Measurements from ENCODE around the gene NECAB3. TPM values are rescaled to one million over a fixed set of nuclear protein-coding genes. Genes with fewer than 3 reads are reported as not detected.

NECAB3 gene
- polyA plus RNA-seq, 4 donors, result 13.0 to 19.5 (median 14.8) TPM

- no peak for DNase-seq (ENCODE audit: low read depth in 4 of 4, low spot score in 3 of 4)
These were observed 46.5 kb downstream of the NECAB3 start for GRCh38 chr20:33627577-33628216.

DNA sequence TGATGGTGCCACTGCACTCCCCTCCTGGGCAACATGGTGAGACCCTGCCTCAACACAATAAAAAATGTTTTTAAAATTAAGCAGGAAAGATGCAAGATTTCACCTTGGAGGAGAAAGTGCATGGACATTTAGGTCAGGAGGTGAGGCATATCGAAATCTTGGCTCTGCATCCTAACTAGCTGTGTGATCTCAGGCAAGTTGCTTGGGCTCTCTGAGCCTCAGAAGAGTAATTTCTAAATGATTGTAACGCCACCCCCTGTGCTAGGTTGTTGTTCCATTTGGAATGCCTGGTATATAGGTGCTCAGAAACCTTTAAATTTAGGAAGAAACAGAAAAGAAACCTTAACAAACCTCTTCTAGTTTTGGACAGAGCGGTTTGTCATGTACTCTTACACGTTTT is 48.0 kb downstream of the NECAB3 start:
- DNase-seq (ENCODE audit: low read depth in 4 of 4, low spot score in 3 of 4), result no peak

- no peak for DNase-seq (ENCODE audit: low read depth in 4 of 4, low spot score in 3 of 4)
These were observed 49.8 kb downstream of the NECAB3 start for GRCh38 chr20:33624399-33624798.

GRCh38 chr20:33622705-33623365 is 51.4 kb downstream of the NECAB3 start:
- DNase-seq (ENCODE audit: low read depth in 4 of 4, low spot score in 3 of 4), result no peak

- no peak for DNase-seq (ENCODE audit: low read depth in 4 of 4, low spot score in 3 of 4)
These were observed 52.4 kb downstream of the NECAB3 start for GRCh38 chr20:33621717-33622400.

DNA sequence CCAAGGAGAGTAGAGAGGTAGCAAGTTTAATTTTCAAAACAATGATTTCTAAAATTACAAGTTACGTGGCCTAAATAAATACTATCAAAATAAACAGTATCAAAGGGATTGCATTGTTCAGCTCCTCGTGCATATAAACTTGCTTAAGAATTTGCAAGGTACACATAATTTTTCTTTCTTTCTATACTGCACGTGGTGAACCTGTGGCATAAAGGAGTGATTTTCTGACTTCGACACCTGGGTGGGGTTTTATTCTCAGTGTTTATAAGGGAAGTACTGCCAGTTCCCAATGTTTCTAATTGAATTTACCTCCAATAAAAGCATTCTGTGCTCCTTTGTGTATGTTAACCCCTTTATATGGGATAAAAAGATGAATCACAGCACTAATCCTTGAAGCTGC is 62.2 kb downstream of the NECAB3 start:
- no peak for DNase-seq (ENCODE audit: low read depth in 4 of 4, low spot score in 3 of 4)

DNA sequence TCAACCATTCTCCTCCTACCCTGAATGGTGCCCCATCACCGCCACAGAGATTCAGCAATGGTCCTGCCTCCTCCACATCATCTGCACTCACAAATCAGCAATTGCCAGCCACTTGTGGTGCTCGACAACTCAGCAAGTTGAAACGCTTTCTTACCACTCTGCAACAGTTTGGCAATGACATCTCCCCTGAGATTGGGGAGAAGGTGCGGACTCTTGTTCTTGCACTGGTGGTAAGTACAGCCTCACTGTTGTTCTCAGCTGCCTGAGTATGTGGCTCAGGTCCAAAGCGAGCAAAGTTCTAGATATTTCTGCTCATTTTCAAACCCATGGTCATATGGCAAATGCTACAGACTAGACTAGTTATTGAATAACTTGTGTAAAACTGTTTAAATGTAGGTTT is 63.1 kb downstream of the NECAB3 start:
- DNase-seq (ENCODE audit: low read depth in 4 of 4, low spot score in 3 of 4), result no peak

DNA sequence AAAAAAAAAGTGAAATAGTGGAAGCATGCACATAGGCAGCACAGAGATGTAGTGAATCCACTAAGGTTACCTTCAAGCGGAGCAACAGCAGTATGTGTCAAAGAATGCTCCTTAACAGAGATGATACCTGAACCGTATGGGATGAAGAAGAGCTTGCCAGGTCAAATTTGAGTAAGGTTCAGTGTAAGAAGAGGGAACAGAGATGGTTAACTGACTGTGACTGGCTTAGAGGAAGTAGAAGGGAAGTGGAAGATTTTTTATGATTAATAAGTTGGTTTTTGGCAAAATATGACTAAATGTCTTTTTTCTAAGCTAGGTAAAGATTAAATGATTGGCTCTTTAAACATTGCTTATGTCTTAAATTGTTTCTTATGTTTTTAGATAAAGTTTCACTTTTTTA is 64.7 kb downstream of the NECAB3 start:
- DNase-seq (ENCODE audit: low read depth in 4 of 4, low spot score in 3 of 4), result no peak

Other genes with a start within 250 kb of the NECAB3 start
- gene SNTA1, start 230.7 kb downstream of the NECAB3 start, polyA plus RNA-seq (ENCODE audit: insufficient read length in 4 of 4), result 10 to 100 TPM in 2 of 4 donors, 1 to 10 TPM in 2; 9.0 to 13.8 (median 10.7) TPM
- gene CBFA2T2, start 184.3 kb downstream of the NECAB3 start, polyA plus RNA-seq (ENCODE audit: insufficient read length in 4 of 4), result 10 to 100 TPM; 21.8 to 29.8 (median 25.1) TPM
- under 1 TPM; 0.12 to 0.26 (median 0.21) TPM for gene C20orf144, start 12.1 kb downstream of the NECAB3 start, polyA plus RNA-seq (ENCODE audit: insufficient read length in 4 of 4)
- under 1 TPM; 0.22 to 0.64 (median 0.45) TPM for gene ACTL10, start 7.5 kb downstream of the NECAB3 start, polyA plus RNA-seq (ENCODE audit: insufficient read length in 4 of 4)
- 10 to 100 TPM; 10.8 to 12.7 (median 12.1) TPM for gene E2F1, start 12.0 kb upstream of the NECAB3 start, polyA plus RNA-seq (ENCODE audit: insufficient read length in 4 of 4)
- 1 to 10 TPM; 8.9 to 9.5 (median 9.1) TPM for gene PXMP4, start 45.9 kb upstream of the NECAB3 start, polyA plus RNA-seq (ENCODE audit: insufficient read length in 4 of 4)
- gene ZNF341, start 57.6 kb upstream of the NECAB3 start, polyA plus RNA-seq (ENCODE audit: insufficient read length in 4 of 4), result 1 to 10 TPM; 2.9 to 3.3 (median 3.1) TPM
- gene CHMP4B, start 136.9 kb upstream of the NECAB3 start, polyA plus RNA-seq (ENCODE audit: insufficient read length in 4 of 4), result 100 to 1,000 TPM; 108 to 112 (median 110) TPM